DOHH2 (cell line): ENCODE measurements around the gene RBM44.

Source experiments
- H3F3A ChIP-seq: fragments of 200-600 bp; sonication (generic), shearing (Covaris generic); 2 replicates; pipeline ENCODE4 v1.6.0; 2016; ENCODE audit warnings: antibody characterized with exemption, mild to moderate bottlenecking; ENCODE audit not compliant: control insufficient read depth, insufficient read depth
- H3K27ac ChIP-seq: fragments of 200-600 bp; sonication (generic); 2 replicates; pipeline ENCODE4 v1.5.1; 2014; ENCODE audit warnings: low read depth, mild to moderate bottlenecking, low read length, moderate library complexity
- H3K27me3 ChIP-seq: fragments of 200-600 bp; sonication (generic); 2 replicates; pipeline ENCODE4 v1.6.1; 2014; ENCODE audit warnings: mild to moderate bottlenecking, low read length, mixed read lengths; ENCODE audit not compliant: control insufficient read depth
- H3K36me3 ChIP-seq: fragments of 200-600 bp; sonication (generic); 2 replicates; pipeline ENCODE4 v1.6.1; 2014; ENCODE audit warnings: mild to moderate bottlenecking, low read length, moderate library complexity, mixed read lengths; ENCODE audit not compliant: control insufficient read depth
- H3K4me1 ChIP-seq: fragments of 200-600 bp; sonication (generic); 2 replicates; pipeline ENCODE4 v1.6.1; 2014; ENCODE audit warnings: mild to moderate bottlenecking, low read length, mixed read lengths; ENCODE audit not compliant: control insufficient read depth
- H3K4me2 ChIP-seq: fragments of 200-600 bp; sonication (generic); 2 replicates; pipeline ENCODE4 v1.6.0; 2014; ENCODE audit warnings: mild to moderate bottlenecking, low read length, moderate library complexity
- H3K4me3 ChIP-seq: fragments of 200-600 bp; sonication (generic); 2 replicates; pipeline ENCODE4 v1.5.1; 2014; ENCODE audit warnings: mild to moderate bottlenecking, low read length, mixed read lengths
- H3K79me2 ChIP-seq: fragments of 200-600 bp; sonication (generic); 2 replicates; pipeline ENCODE4 v1.6.1; 2014; ENCODE audit warnings: mild to moderate bottlenecking, low read length, mixed read lengths; ENCODE audit not compliant: control insufficient read depth
- H3K9me2 ChIP-seq: fragments of 200-600 bp; sonication (generic); replicated peaks from 2 replicates; pipeline ENCODE4 v1.6.1; 2014; ENCODE audit warnings: mild to moderate bottlenecking, low read length, mixed read lengths; ENCODE audit not compliant: control insufficient read depth
- H3K9me3 ChIP-seq: fragments of 200-600 bp; sonication (generic); 2 replicates; pipeline ENCODE4 v1.6.1; 2014; ENCODE audit warnings: antibody characterized with exemption, low read length, mixed read lengths; ENCODE audit not compliant: control insufficient read depth, insufficient read depth
- H4K20me1 ChIP-seq: fragments of 200-600 bp; sonication (generic); 2 replicates; pipeline ENCODE4 v1.6.0; 2014; ENCODE audit warnings: low read depth, mild to moderate bottlenecking, antibody characterized with exemption, low read length, moderate library complexity; ENCODE audit not compliant: control insufficient read depth, insufficient read depth
- CTCF ChIP-seq: fragments of 200-600 bp; sonication (generic); IDR thresholded peaks from one replicate; pipeline ENCODE4 v1.5.1; 2014; ENCODE audit warnings: antibody characterized with exemption, mild to moderate bottlenecking, low read depth, low read length; ENCODE audit not compliant: poor library complexity, severe bottlenecking
- EZH2phosphoT487 ChIP-seq: fragments of 200-600 bp; sonication (generic); IDR thresholded peaks from 2 replicates; pipeline ENCODE4 v1.6.1; 2017; ENCODE audit warnings: borderline replicate concordance, mild to moderate bottlenecking, antibody characterized with exemption, low read length, moderate library complexity, mixed read lengths

The RBM44 gene

DNA sequence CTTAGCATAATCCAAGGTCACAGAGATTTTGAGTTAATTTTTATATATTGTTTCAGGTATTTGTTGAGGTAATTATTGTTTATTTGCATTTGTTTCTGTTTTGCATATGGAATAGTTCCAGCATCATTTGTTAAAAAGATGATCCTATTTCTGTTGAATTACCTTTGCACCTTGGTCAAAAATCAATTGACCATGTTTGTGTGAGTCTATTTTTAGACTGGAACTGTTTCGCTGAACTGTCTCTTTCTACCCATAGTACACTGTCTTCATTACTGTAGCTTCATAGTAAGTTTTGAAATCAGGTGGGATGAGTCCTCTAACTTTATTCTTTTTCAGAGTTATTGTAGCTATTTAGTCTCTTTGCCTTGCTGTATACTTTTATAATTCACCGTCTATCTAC is 31.9 kb downstream of the RBM44 start:
- Histone ChIP-seq H3K4me2 (no peak overlapping the region), H3K4me1 (peaks cover 14% of the 10 kb centered on the region), H3K9me3 (no peaks in the 10 kb centered on the region), H3K79me2 (no peaks in the 10 kb centered on the region), H3K4me3 (no peak overlapping the region), H3K9me2 (no peaks in the 10 kb centered on the region), H3K27ac (no peak overlapping the region), H3K36me3 (no peaks in the 10 kb centered on the region), H4K20me1 (no peaks in the 10 kb centered on the region), H3K27me3 (no peaks in the 10 kb centered on the region), H3F3A (no peaks in the 10 kb centered on the region)
- TF ChIP-seq CTCF (no peak), EZH2phosphoT487 (no peak)

- no peaks in the 10 kb centered on the region for H3K36me3 ChIP-seq
- H4K20me1 ChIP-seq: no peaks in the 10 kb centered on the region
- no peaks in the 10 kb centered on the region for H3F3A ChIP-seq
- H3K27me3 ChIP-seq: no peaks in the 10 kb centered on the region
- H3K79me2 ChIP-seq: no peaks in the 10 kb centered on the region
- TF ChIP-seq EZH2phosphoT487: no peak
- no peak for TF ChIP-seq CTCF
- H3K4me2 ChIP-seq: no peak overlapping the region
- no peaks in the 10 kb centered on the region; the same call in 1 of the 2 replicates for H3K9me3 ChIP-seq
- no peak overlapping the region for H3K27ac ChIP-seq
- H3K4me3 ChIP-seq: no peak overlapping the region
- H3K9me2 ChIP-seq: no peaks in the 10 kb centered on the region
- H3K4me1 ChIP-seq: peaks cover 6% of the 10 kb centered on the region
These were observed 35.0 kb downstream of the RBM44 start for GRCh38 chr2:237833546-237833945.

GRCh38 chr2:237835372-237835771 is 36.8 kb downstream of the RBM44 start:
- Histone ChIP-seq H3K4me2 (no peak overlapping the region), H3K4me1 (peaks cover 6% of the 10 kb centered on the region), H3K36me3 (no peaks in the 10 kb centered on the region), H3K9me3 (no peaks in the 10 kb centered on the region; the same call in 1 of the 2 replicates), H3K4me3 (no peak overlapping the region), H3K27ac (no peak overlapping the region), H3K9me2 (no peaks in the 10 kb centered on the region), H3F3A (no peaks in the 10 kb centered on the region), H3K79me2 (no peaks in the 10 kb centered on the region), H3K27me3 (no peaks in the 10 kb centered on the region), H4K20me1 (no peaks in the 10 kb centered on the region)
- no peak for TF ChIP-seq EZH2phosphoT487
- no peak for TF ChIP-seq CTCF
